Activated CD4-positive, alpha-beta T cell treated with anti-CD3 and anti-CD28 coated beads, Interleukin-2, amount 50 U/mL, for 16 hours (primary cell): ENCODE data around the gene KIF1A.
A peak's percentile ranks its signal among the peaks of the same experiment; 100 is the strongest.

Experiments
- DNase-seq: peaks from one replicate; pipeline ENCODE4 v3.0.0-alpha.2; 2020

The KIF1A gene

DNA sequence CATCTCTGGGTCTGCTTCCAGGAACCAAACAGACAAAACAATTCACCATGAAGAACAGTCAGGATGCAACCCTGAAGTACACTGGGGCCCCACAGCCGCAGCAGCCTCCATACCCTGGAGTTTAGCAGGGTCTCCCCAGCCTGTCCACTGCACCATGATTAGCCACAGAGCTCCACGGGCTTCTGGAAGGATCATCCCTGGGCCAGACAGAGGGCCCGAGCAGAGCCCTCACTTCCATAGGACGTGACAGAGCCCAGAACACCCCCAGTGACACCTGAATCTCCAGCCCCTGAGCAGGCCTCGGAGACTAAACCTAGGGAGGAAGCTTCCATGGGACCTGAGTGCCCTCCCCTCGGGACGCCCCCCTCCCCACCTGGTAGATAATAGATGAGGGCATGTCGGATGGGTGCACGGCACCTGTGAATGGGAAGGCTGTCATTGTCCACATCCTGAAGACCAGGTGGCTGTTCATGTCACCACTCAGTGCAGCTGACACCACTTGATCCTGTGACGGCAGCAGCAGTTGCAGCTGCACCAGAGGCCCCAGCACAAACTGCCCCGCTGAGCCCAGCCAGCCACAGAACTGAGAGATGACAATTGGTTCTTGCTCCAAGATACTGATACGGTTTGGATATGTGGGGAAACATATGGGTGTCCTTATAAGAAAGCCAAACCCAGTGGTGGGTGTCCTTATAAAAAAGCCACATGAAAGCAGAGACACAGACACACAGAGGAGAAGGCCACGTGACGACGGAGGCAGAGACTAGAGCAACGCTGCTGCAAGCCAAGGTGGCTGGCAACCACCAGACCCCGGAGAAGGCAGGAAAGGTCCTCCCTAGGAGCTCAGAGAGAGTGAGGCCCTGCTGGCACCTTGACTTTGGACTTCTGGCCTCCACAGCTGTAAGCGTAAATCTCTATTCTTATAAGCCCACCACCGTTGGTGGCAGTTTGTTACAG lies 23.2 kb downstream of the KIF1A start:
- no peak for DNase-seq

DNA sequence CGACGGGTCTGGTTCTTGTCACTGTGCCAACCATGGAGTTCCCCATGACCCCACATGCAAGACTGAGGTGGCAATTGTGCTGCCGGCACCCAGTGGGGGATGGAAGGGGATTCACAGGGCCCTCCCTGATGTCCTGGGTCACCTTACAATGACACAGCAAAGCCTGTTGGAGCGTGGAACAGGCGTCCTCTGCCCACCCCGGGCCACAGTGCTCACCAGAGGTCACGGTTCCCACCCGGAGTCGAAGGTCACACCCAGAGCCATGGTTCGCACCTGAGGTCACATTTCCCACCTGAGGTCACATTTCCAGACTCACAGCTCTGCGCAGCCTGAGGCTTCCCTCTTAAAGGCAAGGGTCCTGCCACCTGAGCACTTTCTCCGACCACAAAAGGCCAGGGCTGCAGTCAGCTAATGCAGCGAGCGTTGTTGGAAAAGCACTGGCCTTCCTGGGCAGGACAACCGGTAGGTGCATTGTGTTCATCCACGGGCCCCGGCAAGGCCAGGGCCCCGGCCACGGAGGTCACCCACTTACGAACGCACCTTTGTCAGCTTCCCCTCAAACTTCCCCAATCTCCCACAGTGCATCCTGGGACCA lies 24.0 kb downstream of the KIF1A start:
- DNase-seq, result no peak

DNA sequence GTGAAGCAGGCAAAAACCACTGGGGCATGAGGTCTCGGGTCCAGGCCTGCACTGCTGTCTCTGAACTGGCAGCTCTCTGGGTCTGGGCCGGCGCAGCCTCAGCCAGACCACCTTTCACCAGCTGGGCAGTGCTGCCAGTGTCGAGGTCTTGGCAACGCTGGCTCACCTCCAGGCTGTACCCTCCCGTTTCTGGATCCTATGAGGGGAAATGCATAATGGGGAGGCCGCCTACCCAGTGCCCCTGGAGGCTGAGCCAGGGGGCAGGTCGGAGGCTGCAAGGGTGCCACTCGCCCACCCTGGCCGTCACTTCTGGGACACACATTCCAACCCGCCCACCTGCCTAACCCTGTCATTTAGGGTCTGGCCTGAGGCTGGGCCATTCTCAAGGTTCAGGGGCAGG lies 24.6 kb downstream of the KIF1A start:
- DNase-seq, result no peak

DNA sequence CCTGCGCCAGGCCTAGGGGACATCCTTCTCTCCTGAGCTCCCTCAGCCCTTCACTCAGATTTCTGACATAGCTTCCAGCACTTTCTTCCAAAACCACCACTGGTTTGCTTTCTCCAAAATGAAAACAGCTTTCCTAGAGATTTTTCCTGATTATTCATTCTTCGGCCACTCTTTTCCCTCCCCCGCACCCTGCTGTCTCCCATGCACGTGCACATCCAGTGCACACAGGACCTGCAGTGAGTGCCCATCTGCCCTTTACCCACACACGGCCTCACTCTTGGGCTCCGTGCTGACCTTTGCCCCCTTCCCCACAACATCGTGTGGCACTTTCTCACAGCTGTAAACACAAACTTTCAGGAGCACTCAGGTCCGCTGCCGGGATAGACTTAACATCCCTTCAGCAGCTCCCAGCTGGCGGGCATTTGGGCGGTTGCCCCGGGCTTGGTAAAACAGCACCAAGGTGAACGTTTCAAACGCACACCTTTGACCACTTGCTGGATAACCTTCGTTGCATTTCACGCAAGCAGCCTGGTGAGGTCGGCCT lies 25.8 kb downstream of the KIF1A start:
- DNase-seq, result no peak

GRCh38 chr2:240793313-240794177 lies 26.5 kb downstream of the KIF1A start:
- no peak for DNase-seq

GRCh38 chr2:240792629-240793312 lies 27.2 kb downstream of the KIF1A start:
- no peak for DNase-seq

DNA sequence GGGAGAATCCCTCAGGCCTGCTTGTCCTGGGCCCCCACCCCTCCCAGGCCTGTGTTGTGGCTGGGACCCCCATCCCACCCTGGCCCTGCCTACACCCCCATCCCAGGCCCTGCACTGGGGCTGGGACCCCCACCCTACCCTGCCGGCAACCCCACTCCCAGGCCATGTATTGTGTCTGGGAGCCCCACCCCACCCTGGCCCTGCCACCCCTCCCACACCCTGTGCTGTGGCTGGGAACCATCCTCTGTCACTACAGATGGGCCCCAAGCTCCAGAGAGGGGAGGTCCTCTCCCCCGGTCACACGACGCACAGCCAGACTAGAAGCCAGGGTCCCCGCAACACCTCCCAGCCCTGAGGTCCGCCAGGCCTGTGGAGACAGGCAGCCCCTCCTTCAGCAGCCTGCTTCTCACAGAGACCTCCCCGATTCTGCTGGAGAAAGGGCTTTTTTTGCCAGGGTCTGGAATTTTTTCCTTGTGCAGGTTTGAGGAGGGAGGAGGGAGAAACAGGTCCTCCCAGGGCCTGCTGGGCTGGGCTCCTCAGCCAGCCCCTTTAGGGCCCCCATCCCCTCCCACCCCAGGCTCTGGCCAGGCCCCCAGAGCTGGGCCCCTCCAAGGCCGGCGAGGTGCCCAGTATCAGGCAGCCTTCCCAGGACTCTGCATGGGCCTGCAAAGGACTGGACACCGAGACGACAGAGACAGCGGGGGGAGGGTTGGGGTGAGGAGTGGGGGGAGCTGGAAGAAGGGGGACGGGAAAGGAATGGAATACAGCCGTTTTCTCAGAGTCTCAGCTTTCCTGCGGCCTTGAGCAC lies 28.0 kb downstream of the KIF1A start:
- no peak for DNase-seq

DNA sequence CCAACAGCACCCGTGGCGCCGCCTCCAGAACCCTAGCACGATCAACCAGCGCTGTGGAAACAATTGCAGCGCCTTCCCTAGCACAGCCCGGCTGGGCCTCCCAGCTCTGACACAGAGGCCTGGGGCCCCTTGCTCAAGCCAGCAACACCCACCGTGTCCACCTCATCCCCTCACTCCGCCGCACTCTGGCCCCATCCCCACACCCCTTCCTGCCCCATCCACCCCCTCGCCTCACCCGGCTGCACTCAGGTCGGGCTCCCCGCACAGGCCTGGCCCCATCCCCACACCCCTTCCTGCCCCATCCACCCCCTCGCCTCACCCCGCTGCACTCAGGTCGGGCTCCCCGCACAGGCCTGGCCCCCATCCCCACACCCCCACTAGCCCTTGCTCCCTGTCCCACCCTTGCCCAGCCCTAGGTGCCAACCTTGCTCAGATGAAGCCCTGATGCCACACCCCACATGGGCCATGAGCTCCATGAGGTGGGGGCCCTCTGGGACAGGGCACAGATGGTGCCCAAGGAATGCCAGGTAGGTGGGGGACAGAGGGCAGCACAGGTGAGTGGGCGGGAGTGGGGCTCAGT lies 28.7 kb downstream of the KIF1A start:
- DNase-seq, result no peak

- DNase-seq, result no peak
Observed at GRCh38 chr2:240790370-240791220, 29.4 kb downstream of the KIF1A start.

- peak; percentile 26 for DNase-seq
Observed at GRCh38 chr2:240789501-240790369, 30.3 kb downstream of the KIF1A start.

DNA sequence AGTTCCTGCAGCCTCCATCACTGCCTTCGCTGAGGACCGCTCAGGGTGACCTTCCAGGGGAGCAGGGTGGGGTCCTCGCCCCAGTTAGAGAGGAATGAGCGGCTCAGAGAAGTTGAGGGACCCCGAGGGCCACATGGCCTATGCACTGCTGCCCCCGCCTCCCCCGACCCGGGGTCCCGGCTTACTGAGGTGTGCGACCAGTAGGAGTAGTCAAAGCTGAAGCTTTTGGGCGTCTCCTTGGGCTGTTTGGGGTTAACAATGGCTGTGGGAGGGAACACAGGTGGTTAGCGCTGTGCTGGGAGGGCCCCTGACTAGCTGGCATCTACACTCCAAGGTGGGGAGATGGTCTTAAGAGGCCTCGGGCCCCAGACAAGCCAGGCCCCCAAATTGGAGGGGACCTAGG lies 31.0 kb downstream of the KIF1A start:
- no peak for DNase-seq

GRCh38 chr2:240788482-240788881 lies 31.5 kb downstream of the KIF1A start:
- DNase-seq, result no peak

- DNase-seq, result no peak
Observed at GRCh38 chr2:240787521-240788472, 32.2 kb downstream of the KIF1A start.

DNA sequence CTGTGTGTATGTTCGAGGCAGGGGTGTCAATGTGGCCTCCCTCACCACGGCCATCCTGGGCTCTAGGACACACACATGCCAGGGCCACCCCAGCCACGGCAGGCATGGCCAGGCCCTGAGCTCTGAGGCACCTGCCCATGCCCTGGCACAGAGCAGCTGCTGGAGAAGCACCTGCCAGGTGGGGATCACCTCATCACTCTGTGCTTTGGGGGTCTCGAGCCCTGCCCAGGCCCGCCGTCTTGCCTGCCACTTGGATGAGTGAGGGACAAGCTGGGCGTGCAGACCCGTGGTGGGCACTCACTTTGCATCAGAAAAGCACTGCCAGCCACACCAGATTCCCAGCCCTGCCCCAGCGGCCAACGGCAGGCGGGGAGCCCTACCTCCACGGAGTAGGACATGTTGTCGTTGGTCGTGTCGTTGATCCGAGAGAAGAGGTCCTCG lies 33.1 kb downstream of the KIF1A start:
- DNase-seq, result no peak

- no peak for DNase-seq
Observed at GRCh38 chr2:240786355-240786841, 33.6 kb downstream of the KIF1A start.

DNA sequence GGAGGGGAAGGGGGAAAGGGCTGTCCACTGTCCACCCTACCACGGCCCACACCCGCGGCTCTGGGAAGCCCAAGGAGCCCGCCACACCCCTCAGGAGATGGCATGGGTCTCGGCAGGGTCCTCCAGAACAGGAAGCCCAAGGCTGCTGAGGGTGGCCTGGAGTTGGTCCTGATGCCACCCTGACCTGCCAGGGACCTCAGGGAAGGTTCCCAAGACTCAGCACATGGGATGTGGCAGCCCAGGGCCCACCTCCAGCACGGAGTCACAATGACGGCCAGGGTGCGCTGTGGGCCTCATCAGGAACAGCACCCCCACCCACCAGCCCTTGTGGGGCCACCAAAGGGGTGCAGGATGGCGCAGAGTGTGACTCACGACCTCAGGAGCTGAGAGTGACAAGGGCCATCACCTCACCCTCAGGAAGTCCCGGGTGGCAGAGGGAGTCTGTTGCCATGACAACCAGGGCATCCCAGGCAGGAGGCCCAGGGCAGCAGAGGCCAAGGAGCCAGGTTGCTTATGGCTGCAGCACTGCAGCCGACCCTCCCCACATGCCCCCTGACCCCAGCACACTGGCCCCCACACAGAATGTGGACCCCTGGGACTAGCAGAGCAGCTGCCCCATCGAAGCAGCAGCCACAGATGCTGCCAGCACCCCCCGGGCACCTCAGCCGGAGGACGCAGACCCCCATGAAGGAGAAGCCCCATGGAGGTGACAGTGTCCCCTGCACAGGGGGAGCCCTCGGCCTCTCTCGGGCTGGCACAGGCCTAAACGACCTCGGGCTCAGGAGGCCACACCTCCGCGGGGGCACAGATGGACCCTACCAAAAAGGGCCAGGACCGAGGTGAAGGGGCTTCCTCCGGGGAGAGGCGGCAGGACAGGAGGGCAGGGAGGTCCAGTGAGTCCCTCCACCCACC lies 34.3 kb downstream of the KIF1A start:
- DNase-seq, result peak; percentile 18
